Stimulated activated CD8-positive, alpha-beta memory T cell treated with anti-CD3 and anti-CD28 coated beads, Interleukin-15, amount 100 ng/mL, for 4 hours (primary cell): ENCODE measurements around the gene BNIP5.

Source experiments
- DNase-seq, 2 donors: peaks; one replicate each; pipeline ENCODE4 v3.0.0-alpha.2; 2020; ENCODE audit warnings: low read depth in 2 of 2

The BNIP5 gene

GRCh38 chr6:36267731-36268477, 68.8 kb downstream of the BNIP5 start:
- DNase-seq: no peak

DNA sequence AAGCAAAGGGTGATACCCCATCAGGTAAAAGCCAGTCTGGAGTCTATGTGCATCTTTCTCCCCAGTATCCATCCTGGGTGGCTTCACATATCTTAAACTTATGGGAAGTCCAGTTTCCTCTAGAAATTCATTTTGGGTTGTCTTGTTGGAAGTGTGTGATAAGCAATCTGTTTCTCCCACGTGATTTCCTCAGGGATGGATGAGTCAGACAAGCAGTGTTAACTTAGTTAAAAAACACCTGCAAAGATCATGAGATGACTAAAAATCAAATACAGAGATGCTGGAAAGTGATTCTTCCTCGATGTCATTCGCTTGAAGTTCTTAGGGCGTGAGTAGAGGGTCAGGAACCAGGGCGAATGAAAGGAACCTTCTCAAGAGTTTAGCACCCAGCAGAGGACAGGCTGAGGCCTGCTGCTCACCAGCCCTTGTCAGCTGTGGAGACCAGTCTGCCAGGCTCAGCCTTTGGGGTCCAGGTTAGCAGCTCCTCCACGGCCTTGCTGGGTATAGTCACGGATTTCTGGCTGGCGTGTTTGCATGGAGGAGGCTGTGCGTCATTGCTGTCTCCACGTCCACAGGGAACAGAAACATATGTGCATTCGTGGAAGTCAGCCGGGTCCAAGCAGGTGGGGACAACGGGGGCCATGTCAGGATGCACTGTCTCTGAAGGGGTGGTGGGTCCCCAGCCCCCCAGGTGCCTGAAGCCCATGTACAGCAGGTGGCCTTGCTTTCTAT, 69.6 kb downstream of the BNIP5 start:
- no peak for DNase-seq
